COR-L47 (cell line): ENCODE results near the gene DNAJB9.

Experiments used
- DNase-seq: peaks from one replicate; lab custom pipeline; 2025; lab: John Stamatoyannopoulos, UW

The DNAJB9 gene

GRCh38 chr7:108568801-108569380, 783 bp upstream of the DNAJB9 start:
- peak; percentile 55 for DNase-seq

GRCh38 chr7:108570146-108570755, 577 bp downstream of the DNAJB9 start:
- DNase-seq = peak; percentile 28

- DNase-seq = no peak
Observed at GRCh38 chr7:108572480-108572879, 2.8 kb downstream of the DNAJB9 start.

- DNase-seq = no peak
Observed at GRCh38 chr7:108575156-108575555, 5.5 kb downstream of the DNAJB9 start.

GRCh38 chr7:108576116-108576515, 6.4 kb downstream of the DNAJB9 start:
- no peak for DNase-seq

GRCh38 chr7:108578937-108579336, 9.3 kb downstream of the DNAJB9 start:
- DNase-seq = no peak

- no peak for DNase-seq
Observed at GRCh38 chr7:108580298-108580697, 10.6 kb downstream of the DNAJB9 start.

GRCh38 chr7:108581655-108582491, 12.2 kb downstream of the DNAJB9 start:
- no peak for DNase-seq

- DNase-seq = no peak
Observed at GRCh38 chr7:108584211-108584610, 14.5 kb downstream of the DNAJB9 start.

GRCh38 chr7:108585843-108586242, 16.2 kb downstream of the DNAJB9 start:
- no peak for DNase-seq

- no peak for DNase-seq
Observed at GRCh38 chr7:108586274-108586710, 16.6 kb downstream of the DNAJB9 start.

GRCh38 chr7:108589199-108589598, 19.5 kb downstream of the DNAJB9 start:
- DNase-seq = no peak

- no peak for DNase-seq
Observed at GRCh38 chr7:108589874-108590273, 20.2 kb downstream of the DNAJB9 start.

GRCh38 chr7:108590606-108591005, 20.9 kb downstream of the DNAJB9 start:
- DNase-seq = no peak

GRCh38 chr7:108592646-108593201, 23.1 kb downstream of the DNAJB9 start:
- DNase-seq = peak; percentile 80

GRCh38 chr7:108596560-108596959, 26.9 kb downstream of the DNAJB9 start:
- DNase-seq = no peak

- peak; percentile 47 for DNase-seq
Observed at GRCh38 chr7:108598153-108598552, 28.5 kb downstream of the DNAJB9 start.

- no peak for DNase-seq
Observed at GRCh38 chr7:108598914-108599580, 29.4 kb downstream of the DNAJB9 start.

GRCh38 chr7:108600399-108600798, 30.7 kb downstream of the DNAJB9 start:
- no peak for DNase-seq

- DNase-seq = peak; percentile 83
Observed at GRCh38 chr7:108603656-108604306, 34.1 kb downstream of the DNAJB9 start.

- peak; percentile 29 for DNase-seq
Observed at GRCh38 chr7:108604307-108605077, 34.8 kb downstream of the DNAJB9 start.
